Panc1 (cell line): ENCODE results near the gene OR5H6.

Experiments used
- POLR2AphosphoS5 ChIP-seq: IDR thresholded peaks from 2 replicates; pipeline ENCODE4 v1.6.1; 2012; ENCODE audit warnings: mild to moderate bottlenecking, low read depth, low read length, moderate library complexity
- REST ChIP-seq, 2 experiments: IDR thresholded peaks; 2 replicates each; pipeline ENCODE4 v1.6.1; 2011 to 2012; ENCODE audit warnings: low read depth in 2 of 2, control low read depth in 1 of 2, low read length in 1 of 2, mild to moderate bottlenecking in 1 of 2, moderate library complexity in 1 of 2; ENCODE audit not compliant: insufficient read depth in 1 of 2
- SIN3A ChIP-seq: IDR thresholded peaks from 2 replicates; pipeline ENCODE4 v1.6.1; 2012; ENCODE audit warnings: low read depth, mild to moderate bottlenecking, low read length, moderate library complexity, borderline replicate concordance; ENCODE audit not compliant: insufficient read depth
- TCF7L2 ChIP-seq: IDR thresholded peaks from 2 replicates; pipeline ENCODE4 v1.6.1; 2011; ENCODE audit warnings: mild to moderate bottlenecking, low read depth, low read length, inconsistent platforms
- TF ChIP-seq, protein P1 (sequence below): fragments of 450-650 bp; IDR thresholded peaks from 2 replicates; pipeline ENCODE4 v1.5.1; 2017; ENCODE audit warnings: mild to moderate bottlenecking

- TF ChIP-seq, protein P1, sequence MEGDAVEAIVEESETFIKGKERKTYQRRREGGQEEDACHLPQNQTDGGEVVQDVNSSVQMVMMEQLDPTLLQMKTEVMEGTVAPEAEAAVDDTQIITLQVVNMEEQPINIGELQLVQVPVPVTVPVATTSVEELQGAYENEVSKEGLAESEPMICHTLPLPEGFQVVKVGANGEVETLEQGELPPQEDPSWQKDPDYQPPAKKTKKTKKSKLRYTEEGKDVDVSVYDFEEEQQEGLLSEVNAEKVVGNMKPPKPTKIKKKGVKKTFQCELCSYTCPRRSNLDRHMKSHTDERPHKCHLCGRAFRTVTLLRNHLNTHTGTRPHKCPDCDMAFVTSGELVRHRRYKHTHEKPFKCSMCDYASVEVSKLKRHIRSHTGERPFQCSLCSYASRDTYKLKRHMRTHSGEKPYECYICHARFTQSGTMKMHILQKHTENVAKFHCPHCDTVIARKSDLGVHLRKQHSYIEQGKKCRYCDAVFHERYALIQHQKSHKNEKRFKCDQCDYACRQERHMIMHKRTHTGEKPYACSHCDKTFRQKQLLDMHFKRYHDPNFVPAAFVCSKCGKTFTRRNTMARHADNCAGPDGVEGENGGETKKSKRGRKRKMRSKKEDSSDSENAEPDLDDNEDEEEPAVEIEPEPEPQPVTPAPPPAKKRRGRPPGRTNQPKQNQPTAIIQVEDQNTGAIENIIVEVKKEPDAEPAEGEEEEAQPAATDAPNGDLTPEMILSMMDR: no peak
- no peak for TF ChIP-seq TCF7L2
- no peak for TF ChIP-seq POLR2AphosphoS5
- TF ChIP-seq SIN3A: no peak
- no peak for TF ChIP-seq REST (IDR thresholded peaks at IDR 0.05; ENCODE audit: insufficient read depth in 1 of 2, low read depth in 2 of 2, low read length in 1 of 2)
Observed at GRCh38 chr3:98274914-98275313, 10.9 kb downstream of the OR5H6 start.
